HepG2 (cell line): ENCODE measurements around the gene PRCD. TPM values are rescaled to one million over a fixed set of nuclear protein-coding genes. Genes with fewer than 3 reads are reported as not detected.

Source experiments
- ASH2L ChIP-seq: fragments of 300-600, 200-600 bp; sonication (generic); IDR thresholded peaks from 2 replicates; pipeline ENCODE4 v1.7.0; 2017; ENCODE audit warnings: low read depth, mild to moderate bottlenecking, moderate library complexity, mixed read lengths, low read length; ENCODE audit not compliant: insufficient read length
- DNMT1 ChIP-seq: sonication (generic); formaldehyde crosslinking; IDR thresholded peaks from 2 replicates; pipeline ENCODE4 v1.5.1; 2020; ENCODE audit warnings: mild to moderate bottlenecking, missing genetic modification reagents
- DRAP1 ChIP-seq: IDR thresholded peaks from 2 replicates; pipeline ENCODE4 v1.6.1; 2016; ENCODE audit warnings: missing genetic modification reagents, missing compliant biosample characterization
- EHMT2 ChIP-seq: fragments of 200-600 bp; sonication (generic); IDR thresholded peaks from 2 replicates; pipeline ENCODE4 v1.7.0; 2017; ENCODE audit warnings: antibody characterized with exemption, low read depth, low read length, borderline replicate concordance
- ESRRA ChIP-seq: sonication (generic); formaldehyde crosslinking; IDR thresholded peaks from 2 replicates; pipeline ENCODE4 v1.5.1; 2020; ENCODE audit warnings: mild to moderate bottlenecking, low read depth, missing genetic modification reagents
- HMG20B ChIP-seq: conservative IDR thresholded peaks from 2 replicates; pipeline ENCODE4 v1.6.1; 2016; ENCODE audit warnings: missing genetic modification reagents, missing compliant biosample characterization
- HNRNPK ChIP-seq: fragments of 200-400 bp; formaldehyde crosslinking; IDR thresholded peaks from 2 replicates; pipeline ENCODE4 v1.6.1; 2018; ENCODE audit warnings: low read length, low read depth, moderate library complexity, mild to moderate bottlenecking; ENCODE audit not compliant: poor library complexity, severe bottlenecking
- JUN ChIP-seq: sonication (generic); formaldehyde crosslinking; IDR thresholded peaks from 2 replicates; pipeline ENCODE4 v1.4.0; 2020; ENCODE audit warnings: mild to moderate bottlenecking, missing genetic modification reagents
- KDM3A ChIP-seq: IDR thresholded peaks from 2 replicates; pipeline ENCODE4 v1.6.1; 2018; ENCODE audit warnings: low read depth, missing compliant biosample characterization
- PLSCR1 ChIP-seq: sonication (generic); formaldehyde crosslinking; IDR thresholded peaks from 2 replicates; pipeline ENCODE4 v1.5.0; 2020; ENCODE audit warnings: missing genetic modification reagents, mild to moderate bottlenecking, borderline replicate concordance
- PRDM10 ChIP-seq: sonication (generic); formaldehyde crosslinking; IDR thresholded peaks from 2 replicates; pipeline ENCODE4 v1.4.0; 2020; ENCODE audit warnings: low read depth, missing genetic modification reagents
- PREB ChIP-seq: sonication (generic); formaldehyde crosslinking; IDR thresholded peaks from 2 replicates; pipeline ENCODE4 v1.4.0; 2020; ENCODE audit warnings: missing genetic modification reagents
- RCOR2 ChIP-seq: IDR thresholded peaks from 2 replicates; pipeline ENCODE4 v1.6.1; 2016; ENCODE audit warnings: missing biosample characterization, missing genetic modification reagents
- SP1 ChIP-seq, 2 experiments: fragments of 450-650 bp in 1 of 2; sonication (generic) in 1 of 2; formaldehyde crosslinking in 1 of 2; IDR thresholded peaks; 2 replicates each; pipeline versions ENCODE4 v1.4.0 to v1.6.1; 2016 to 2020; ENCODE audit warnings: missing genetic modification reagents in 1 of 2
- THYN1 ChIP-seq: sonication (generic); formaldehyde crosslinking; IDR thresholded peaks from 2 replicates; pipeline ENCODE4 v1.8.1; 2023; ENCODE audit warnings: low read depth, mild to moderate bottlenecking, moderate library complexity, missing genetic modification reagents, borderline replicate concordance
- ZFP1 ChIP-seq: IDR thresholded peaks from 2 replicates; pipeline ENCODE4 v1.6.1; 2016
- ZFY ChIP-seq: sonication (generic); formaldehyde crosslinking; IDR thresholded peaks from 2 replicates; pipeline ENCODE4 v1.4.0; 2020; ENCODE audit warnings: missing genetic modification reagents
- ZNF569 ChIP-seq: sonication (generic); formaldehyde crosslinking; IDR thresholded peaks from 2 replicates; pipeline ENCODE4 v1.5.0; 2020; ENCODE audit warnings: mild to moderate bottlenecking, missing genetic modification reagents, moderate library complexity, borderline replicate concordance
- ZNF576 ChIP-seq: sonication (generic); formaldehyde crosslinking; IDR thresholded peaks from 2 replicates; pipeline ENCODE4 v1.4.0; 2020; ENCODE audit warnings: mild to moderate bottlenecking, missing genetic modification reagents
- ZNF598 ChIP-seq: sonication (generic); formaldehyde crosslinking; IDR thresholded peaks from 2 replicates; pipeline ENCODE4 v1.5.1; 2020; ENCODE audit warnings: mild to moderate bottlenecking, missing genetic modification reagents, borderline replicate concordance
- ZNF670 ChIP-seq: sonication (generic); formaldehyde crosslinking; IDR thresholded peaks from 2 replicates; pipeline ENCODE4 v1.8.0; 2022; ENCODE audit warnings: mild to moderate bottlenecking, missing genetic modification reagents, borderline replicate concordance
- ZNF768 ChIP-seq: sonication (generic); formaldehyde crosslinking; IDR thresholded peaks from 2 replicates; pipeline ENCODE4 v1.4.0; 2020; ENCODE audit warnings: missing genetic modification reagents
- polyA plus RNA-seq, 8 experiments: library from polyadenylated mRNA; depleted of rRNA in 3 of 8; stranded (reverse) in 7 of 8; unstranded in 1 of 8; fragments of >200 nt; fragmentation: Illumina TruSeq in 4 of 8; extraction: Trizol in 4 of 8; gene quantifications; 2 replicates each; pipeline versions ENCODE4 v1.2.1 to v1.2.3, GENCODE V29; 2011 to 2016; ENCODE audit warnings: low read depth in 4 of 8, missing spikeins in 1 of 8, mixed read lengths in 1 of 8; ENCODE audit not compliant: insufficient read depth in 1 of 8
- total RNA-seq, 5 experiments: library from RNA; depleted of rRNA; stranded (reverse); fragments of >200 nt; fragmentation: Illumina TruSeq; extraction: Trizol; gene quantifications; 2 replicates each; pipeline ENCODE4 v1.2.3, GENCODE V29; 2016; ENCODE audit warnings: low read depth in 1 of 5

PRCD gene
- total and polyA plus RNA-seq, 2 of the 13 experiments (the other 11 are each of a cell fraction or from before 2014, with no cell fraction given) = 0.51 TPM; not detected in 1

GRCh38 chr17:76497979-76498875 is 41.6 kb upstream of the PRCD start (continued):
- TF ChIP-seq ESRRA (CRISPR knock-in tag) (peak; percentile 94), THYN1 (CRISPR knock-in tag) (no peak), SP1 (IDR thresholded peaks at IDR 0.05) (no peak), SP1 (CRISPR knock-in tag; IDR thresholded peaks at IDR 0.05) (0 out of 2 replicates have a peak, but pooled peaks have one; percentile 26), PREB (CRISPR knock-in tag) (0 out of 2 replicates have a peak, but pooled peaks have one; percentile 76), JUN (0 out of 2 replicates have a peak, but pooled peaks have one; percentile 47), KDM3A (peak; percentile 58), DNMT1 (CRISPR knock-in tag) (peak; percentile 95; the same call in 1 of the 2 replicates), ZNF598 (peak; percentile 37; the same call in 1 of the 2 replicates), ZNF576 (CRISPR knock-in tag) (no peak), HMG20B (CRISPR knock-in tag) (no peak), HNRNPK (peak; percentile 23), PLSCR1 (CRISPR knock-in tag) (no peak), ASH2L (no peak), RCOR2 (peak; percentile 62; the same call in 1 of the 2 replicates), ZFP1 (CRISPR knock-in tag) (peak; percentile 76; the same call in 1 of the 2 replicates), ZFY (CRISPR knock-in tag) (peak; percentile 75), ZNF768 (CRISPR knock-in tag) (peak; percentile 73), ZNF670 (CRISPR knock-in tag) (peak; percentile 89; the same call in 1 of the 2 replicates), EHMT2 (no peak), ZNF569 (CRISPR knock-in tag) (no peak), DRAP1 (CRISPR knock-in tag) (peak; percentile 30; the same call in 1 of the 2 replicates), PRDM10 (peak; percentile 41; the same call in 1 of the 2 replicates)
